GM12801 (cell line): ENCODE measurements around the gene SIL1.

Source experiments
- TF ChIP-seq, protein P1 (sequence below): IDR thresholded peaks from one replicate; pipeline ENCODE4 v1.5.1; 2011; ENCODE audit warnings: control low read depth; ENCODE audit not compliant: insufficient read length; ENCODE audit errors: extremely low read depth

Gene SIL1

DNA sequence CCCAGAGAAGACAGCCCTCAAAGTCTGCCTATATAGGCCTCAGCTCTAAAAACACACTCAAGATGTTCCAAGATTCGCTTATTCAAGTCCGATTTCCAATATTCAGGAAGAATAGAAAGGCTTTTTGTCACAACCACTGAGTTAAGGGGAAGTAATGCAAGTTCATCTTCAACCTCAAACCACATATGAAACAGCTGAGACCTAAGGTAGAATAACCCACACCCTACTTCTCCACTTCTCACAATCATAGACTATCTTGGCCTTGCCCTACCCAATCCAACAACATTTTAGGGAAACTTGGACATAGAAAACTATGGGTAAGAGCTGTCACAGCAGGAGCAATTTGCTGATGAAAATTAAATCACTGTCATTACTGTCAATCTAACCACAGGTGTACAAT is 171.0 kb downstream of the SIL1 start:
- TF ChIP-seq, protein P1, sequence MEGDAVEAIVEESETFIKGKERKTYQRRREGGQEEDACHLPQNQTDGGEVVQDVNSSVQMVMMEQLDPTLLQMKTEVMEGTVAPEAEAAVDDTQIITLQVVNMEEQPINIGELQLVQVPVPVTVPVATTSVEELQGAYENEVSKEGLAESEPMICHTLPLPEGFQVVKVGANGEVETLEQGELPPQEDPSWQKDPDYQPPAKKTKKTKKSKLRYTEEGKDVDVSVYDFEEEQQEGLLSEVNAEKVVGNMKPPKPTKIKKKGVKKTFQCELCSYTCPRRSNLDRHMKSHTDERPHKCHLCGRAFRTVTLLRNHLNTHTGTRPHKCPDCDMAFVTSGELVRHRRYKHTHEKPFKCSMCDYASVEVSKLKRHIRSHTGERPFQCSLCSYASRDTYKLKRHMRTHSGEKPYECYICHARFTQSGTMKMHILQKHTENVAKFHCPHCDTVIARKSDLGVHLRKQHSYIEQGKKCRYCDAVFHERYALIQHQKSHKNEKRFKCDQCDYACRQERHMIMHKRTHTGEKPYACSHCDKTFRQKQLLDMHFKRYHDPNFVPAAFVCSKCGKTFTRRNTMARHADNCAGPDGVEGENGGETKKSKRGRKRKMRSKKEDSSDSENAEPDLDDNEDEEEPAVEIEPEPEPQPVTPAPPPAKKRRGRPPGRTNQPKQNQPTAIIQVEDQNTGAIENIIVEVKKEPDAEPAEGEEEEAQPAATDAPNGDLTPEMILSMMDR, result no peak

DNA sequence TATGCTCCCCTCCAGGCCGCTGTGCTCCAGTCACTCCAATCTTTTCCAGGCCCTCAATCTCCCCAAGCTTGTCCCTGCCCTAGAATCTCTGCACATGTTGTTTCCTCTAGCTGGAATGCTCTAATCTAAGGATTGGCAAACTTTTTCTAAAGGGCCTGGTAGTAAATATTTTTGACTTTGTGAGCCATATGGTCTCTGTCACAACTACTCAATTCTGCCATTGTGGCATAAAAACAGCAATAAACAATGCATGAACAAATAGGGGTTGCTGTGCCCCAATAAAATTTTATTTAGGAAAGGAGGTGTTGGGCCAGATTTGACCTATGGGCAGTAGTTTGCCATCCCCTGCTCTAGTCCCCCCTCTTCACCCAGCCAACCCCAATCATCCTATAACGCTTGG is 172.5 kb downstream of the SIL1 start:
- TF ChIP-seq, protein P1, result no peak

DNA sequence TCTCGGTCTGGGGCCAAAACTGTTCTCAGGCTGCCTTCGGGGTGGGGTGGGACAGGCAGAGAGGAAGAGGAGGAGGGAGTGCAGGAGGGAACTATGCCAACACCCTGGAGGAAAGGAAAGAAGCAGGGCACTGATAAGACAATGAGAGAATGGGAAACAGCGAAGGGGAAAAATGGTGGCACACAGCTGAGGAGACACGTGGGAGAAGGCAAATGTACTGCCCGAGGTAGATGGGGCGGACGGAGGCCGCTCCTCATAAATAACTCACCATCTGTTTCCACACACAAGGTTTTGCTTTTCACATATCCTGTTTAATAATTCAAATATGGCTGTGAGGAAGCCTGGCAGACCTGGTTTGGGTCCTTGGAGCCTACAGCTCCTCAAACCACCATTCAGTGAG is 174.9 kb downstream of the SIL1 start:
- TF ChIP-seq, protein P1, result no peak

DNA sequence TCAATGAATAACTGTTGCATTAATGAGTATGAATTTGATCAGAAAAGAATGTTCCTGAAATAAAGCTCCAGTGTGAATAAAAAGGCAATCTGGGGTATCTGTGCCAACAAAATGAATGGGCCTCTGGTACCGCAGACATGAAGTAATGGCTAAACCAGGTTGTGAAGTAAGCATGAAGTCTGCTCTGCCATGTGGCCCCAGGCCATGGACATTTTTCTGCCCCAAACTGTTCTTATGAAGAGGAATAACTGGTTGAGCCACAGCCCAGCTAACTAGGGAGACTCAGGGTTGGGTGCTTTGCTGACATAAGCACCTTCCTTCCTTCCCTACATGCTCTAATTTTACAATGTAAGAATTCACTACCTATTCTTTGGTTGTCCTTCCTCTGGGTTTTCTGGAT is 175.6 kb downstream of the SIL1 start:
- TF ChIP-seq, protein P1, result no peak

DNA sequence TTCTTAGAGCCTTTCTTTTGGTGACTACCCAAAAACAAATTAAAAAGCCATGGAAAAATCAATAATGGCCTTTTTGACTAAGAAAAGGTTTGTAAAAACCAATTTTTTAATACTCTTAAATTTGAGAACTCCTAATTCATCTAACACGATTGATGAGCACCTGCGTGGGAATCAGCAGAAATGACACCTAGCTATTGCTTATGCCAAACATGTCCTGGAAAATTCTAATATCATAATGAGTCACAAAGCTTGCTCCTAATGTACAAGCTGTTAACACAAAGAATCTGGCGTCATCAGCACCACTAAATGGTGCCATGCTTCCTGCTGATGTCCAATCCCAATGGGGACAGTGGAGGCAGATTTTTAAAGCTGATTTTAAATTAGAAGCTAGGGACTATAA is 176.8 kb downstream of the SIL1 start:
- TF ChIP-seq, protein P1, result no peak

DNA sequence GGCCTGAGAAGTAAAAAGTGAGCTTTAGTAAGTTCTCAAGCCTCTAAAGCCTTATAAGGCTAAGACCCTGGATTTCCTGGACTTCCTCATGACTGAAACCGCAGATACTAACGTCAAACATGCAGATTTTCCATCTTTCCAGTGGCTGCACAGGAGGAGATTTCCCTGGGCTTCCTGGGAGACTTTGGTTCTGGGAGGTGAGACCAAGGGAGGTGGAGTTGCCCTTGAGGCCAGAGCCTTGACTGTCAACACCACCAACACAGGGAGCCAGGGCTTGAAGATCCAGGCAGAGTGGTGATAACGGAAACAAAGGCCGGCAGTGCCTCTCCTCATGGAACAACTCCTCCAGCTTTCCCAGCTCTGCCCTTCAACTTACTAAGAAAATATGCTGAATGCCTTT is 178.3 kb downstream of the SIL1 start:
- TF ChIP-seq, protein P1, result no peak

DNA sequence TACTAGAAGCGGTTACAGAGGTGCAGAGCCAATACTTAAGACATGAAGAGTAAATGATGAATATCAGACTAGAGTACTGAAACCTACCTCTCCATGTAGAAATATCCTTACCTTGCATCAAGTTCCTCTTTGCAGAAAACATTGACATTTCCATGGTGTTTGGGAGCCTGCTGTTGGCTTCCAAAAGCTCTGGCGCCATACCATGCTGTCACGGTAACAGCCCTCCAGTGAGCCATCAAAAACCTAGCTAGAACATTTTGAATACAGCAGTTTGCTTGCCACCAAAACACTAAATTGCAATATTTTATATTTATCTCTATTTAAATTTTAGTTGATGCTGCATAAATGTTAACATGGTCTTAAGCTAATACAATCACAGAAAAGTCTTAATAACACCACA is 179.0 kb downstream of the SIL1 start:
- TF ChIP-seq, protein P1, result no peak

DNA sequence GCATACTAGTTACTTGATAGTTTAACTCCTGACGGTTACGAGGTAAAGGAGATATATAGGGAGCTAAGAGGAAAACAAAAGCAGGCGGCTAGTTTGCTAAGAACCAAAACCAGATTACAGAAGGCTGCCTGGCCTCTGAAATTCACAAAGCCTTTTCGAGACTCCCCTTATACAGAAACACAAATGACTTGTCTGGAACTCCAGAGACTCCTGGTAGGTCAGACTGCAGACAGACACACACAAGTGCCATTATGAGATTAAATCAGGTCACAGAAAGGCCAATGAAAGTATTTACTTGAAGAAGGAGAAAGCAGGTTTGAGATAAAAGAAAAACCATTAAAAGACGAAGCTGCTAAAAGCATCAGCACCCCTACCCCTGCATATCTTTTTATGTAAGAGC is 180.5 kb downstream of the SIL1 start:
- TF ChIP-seq, protein P1, result no peak
